22Rv1 (cell line): Measurements from ENCODE around the gene TRIM71.

Experiments used
- ZFX ChIP-seq: fragments of 450-650 bp; IDR thresholded peaks from 2 replicates; pipeline ENCODE4 v1.6.1; 2017; ENCODE audit warnings: antibody characterized with exemption, borderline replicate concordance
- TF ChIP-seq, protein P1 (sequence below): fragments of 450-650 bp; IDR thresholded peaks from 2 replicates; pipeline ENCODE4 v1.5.1; 2017; ENCODE audit warnings: mild to moderate bottlenecking

GRCh38 chr3:32819551-32820348, 2.0 kb downstream of the TRIM71 start:
- TF ChIP-seq, protein P1, sequence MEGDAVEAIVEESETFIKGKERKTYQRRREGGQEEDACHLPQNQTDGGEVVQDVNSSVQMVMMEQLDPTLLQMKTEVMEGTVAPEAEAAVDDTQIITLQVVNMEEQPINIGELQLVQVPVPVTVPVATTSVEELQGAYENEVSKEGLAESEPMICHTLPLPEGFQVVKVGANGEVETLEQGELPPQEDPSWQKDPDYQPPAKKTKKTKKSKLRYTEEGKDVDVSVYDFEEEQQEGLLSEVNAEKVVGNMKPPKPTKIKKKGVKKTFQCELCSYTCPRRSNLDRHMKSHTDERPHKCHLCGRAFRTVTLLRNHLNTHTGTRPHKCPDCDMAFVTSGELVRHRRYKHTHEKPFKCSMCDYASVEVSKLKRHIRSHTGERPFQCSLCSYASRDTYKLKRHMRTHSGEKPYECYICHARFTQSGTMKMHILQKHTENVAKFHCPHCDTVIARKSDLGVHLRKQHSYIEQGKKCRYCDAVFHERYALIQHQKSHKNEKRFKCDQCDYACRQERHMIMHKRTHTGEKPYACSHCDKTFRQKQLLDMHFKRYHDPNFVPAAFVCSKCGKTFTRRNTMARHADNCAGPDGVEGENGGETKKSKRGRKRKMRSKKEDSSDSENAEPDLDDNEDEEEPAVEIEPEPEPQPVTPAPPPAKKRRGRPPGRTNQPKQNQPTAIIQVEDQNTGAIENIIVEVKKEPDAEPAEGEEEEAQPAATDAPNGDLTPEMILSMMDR = no peak
- no peak for TF ChIP-seq ZFX
